Measurements from ENCODE around the gene SPPL3. TPM values are rescaled to one million over a fixed set of nuclear protein-coding genes. Genes with fewer than 3 reads are reported as not detected.
A peak's percentile ranks its signal among the peaks of the same experiment; 100 is the strongest.

SPPL3 gene
- total and polyA plus RNA-seq, 12 donors: 9.7 to 45.0 (median 35.7) TPM

DNA sequence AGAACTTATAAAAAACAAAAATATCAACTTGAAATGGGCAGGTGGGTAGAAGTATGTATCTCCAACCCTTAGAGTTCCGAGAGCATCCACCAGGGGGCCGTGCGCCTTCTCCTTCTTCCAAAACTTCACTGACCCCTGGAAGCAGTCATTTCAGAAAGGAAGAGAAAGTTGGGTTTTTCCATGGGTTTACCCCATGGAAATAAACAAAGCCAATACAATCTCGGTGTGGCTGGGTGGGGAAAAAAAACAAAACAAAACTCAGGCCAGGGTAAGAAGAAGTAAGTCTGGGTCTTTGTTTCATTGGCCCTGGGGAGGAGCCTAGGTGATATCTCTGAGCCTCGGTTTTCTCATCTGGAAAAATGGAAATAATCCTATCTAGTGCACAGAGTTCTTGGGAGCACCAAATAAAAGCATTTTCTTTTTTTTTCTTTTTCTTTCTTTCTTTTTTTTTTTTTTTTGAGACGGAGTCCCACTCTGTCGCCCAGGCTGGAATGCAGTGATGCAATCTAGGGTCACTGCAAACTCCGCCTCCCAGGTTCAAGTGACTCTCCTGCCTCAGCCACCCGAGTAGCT, 40.6 kb upstream of the SPPL3 start:
- H3K9me3 ChIP-seq: no peaks in the 10 kb centered on the region
- H3K36me3 ChIP-seq: no peaks in the 10 kb centered on the region
- TF ChIP-seq, protein P1, sequence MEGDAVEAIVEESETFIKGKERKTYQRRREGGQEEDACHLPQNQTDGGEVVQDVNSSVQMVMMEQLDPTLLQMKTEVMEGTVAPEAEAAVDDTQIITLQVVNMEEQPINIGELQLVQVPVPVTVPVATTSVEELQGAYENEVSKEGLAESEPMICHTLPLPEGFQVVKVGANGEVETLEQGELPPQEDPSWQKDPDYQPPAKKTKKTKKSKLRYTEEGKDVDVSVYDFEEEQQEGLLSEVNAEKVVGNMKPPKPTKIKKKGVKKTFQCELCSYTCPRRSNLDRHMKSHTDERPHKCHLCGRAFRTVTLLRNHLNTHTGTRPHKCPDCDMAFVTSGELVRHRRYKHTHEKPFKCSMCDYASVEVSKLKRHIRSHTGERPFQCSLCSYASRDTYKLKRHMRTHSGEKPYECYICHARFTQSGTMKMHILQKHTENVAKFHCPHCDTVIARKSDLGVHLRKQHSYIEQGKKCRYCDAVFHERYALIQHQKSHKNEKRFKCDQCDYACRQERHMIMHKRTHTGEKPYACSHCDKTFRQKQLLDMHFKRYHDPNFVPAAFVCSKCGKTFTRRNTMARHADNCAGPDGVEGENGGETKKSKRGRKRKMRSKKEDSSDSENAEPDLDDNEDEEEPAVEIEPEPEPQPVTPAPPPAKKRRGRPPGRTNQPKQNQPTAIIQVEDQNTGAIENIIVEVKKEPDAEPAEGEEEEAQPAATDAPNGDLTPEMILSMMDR (IDR thresholded peaks at IDR 0.05): peak; percentile 39 to 81 (median 63)
- intact Hi-C loops (cut with DNase I): loop anchor here in 2 of 10 donors (5.0 to 10.0 kb wide), 2 partner anchors 163 to 170 kb away; no protein-coding TSS in a partner anchor
- 52 to 54% methylated on average over 9 of the region's 9 CpGs for WGBS, 2 donors
- no peak overlapping the region for H3K4me3 ChIP-seq
- peaks cover 0 to 11% (median 0%) of the 10 kb centered on the region in 9 donors for H3K4me1 ChIP-seq
- no peak overlapping the region for H3K27ac ChIP-seq
- H3K27me3 ChIP-seq: peaks cover 0 to 5% (median 0%) of the 10 kb centered on the region in 7 donors
- ATAC-seq: peak in 3 of 8 donors; percentile 47 to 53 (median 52)
- DNase-seq: peak; percentile 44 to 50

DNA sequence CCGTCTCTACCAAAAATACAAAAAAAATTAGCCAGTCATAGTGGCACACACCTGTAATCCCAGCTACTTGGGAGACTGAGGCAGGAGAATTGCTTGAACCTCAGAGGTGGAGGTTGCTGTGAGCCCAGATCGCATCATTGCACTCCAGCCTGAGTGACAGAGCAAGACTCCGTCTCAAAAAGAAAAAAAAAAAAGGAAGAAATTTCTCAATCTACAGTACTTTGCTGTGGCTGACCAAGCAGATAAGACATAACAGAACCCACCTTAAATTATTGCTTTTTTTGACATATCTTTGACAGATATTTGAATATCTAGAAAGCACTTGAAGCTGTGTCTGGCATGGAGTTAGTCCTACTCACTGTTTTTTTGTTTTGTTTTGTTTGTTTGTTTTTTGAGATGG, 39.3 kb upstream of the SPPL3 start:
- WGBS, 2 donors: 86% methylated on average over 3 of the region's 3 CpGs

DNA sequence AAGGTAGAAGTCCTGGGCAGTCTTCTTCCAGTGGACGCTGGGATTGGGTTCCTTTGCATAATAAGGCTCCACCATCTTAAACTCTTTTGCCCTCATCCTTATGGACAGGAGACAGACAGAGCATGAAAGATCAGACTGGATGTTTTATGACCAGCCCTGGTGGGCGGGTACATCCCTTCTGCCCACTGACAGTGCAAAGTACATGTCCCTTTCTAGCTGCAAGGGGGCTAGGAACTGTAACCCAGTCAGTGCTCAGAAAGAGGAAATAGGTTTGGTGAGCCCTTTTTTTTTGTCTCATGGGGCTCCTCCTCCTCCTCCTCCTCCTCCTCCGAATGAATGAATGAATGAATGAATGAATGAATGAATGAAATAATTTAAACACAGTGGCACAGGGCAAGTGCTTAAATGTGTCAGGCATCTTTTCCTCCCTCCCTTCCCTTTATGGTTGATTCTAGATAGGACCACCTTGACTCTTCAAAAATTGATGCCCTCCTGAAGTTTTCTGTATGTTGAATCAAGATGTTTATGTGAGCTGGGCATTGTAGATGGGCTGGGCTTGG, 37.8 kb upstream of the SPPL3 start:
- peaks cover 0 to 26% (median 0%) of the 10 kb centered on the region in 7 donors for H3K27me3 ChIP-seq
- no peaks in the 10 kb centered on the region for H3K36me3 ChIP-seq
- ATAC-seq (no peak), DNase-seq (no peak)
- H3K4me1 ChIP-seq: peaks cover 0 to 19% (median 0%) of the 10 kb centered on the region in 9 donors
- no peak overlapping the region for H3K4me3 ChIP-seq
- no peak overlapping the region for H3K27ac ChIP-seq
- H3K9me3 ChIP-seq: no peaks in the 10 kb centered on the region
- WGBS, 2 donors: 56 to 67% methylated on average over 3 of the region's 3 CpGs
- intact Hi-C loops (cut with DNase I): loop anchor here in 2 of 10 donors (5.0 to 10.0 kb wide), 2 partner anchors 165 to 173 kb away; no protein-coding TSS in a partner anchor
- TF ChIP-seq, protein P1 (IDR thresholded peaks at IDR 0.05): no peak

More for the DNA sequence above, 39.3 kb upstream of the SPPL3 start:
- no peak overlapping the region for H3K27ac ChIP-seq
- intact Hi-C loops (cut with DNase I): loop anchor here in 2 of 10 donors (5.0 to 10.0 kb wide), 2 partner anchors 164 to 171 kb away; no protein-coding TSS in a partner anchor
- no peaks in the 10 kb centered on the region for H3K36me3 ChIP-seq
- TF ChIP-seq, protein P1 (IDR thresholded peaks at IDR 0.05): no peak
- peaks cover 0 to 18% (median 0%) of the 10 kb centered on the region in 9 donors for H3K4me1 ChIP-seq
- peaks cover 0 to 12% (median 0%) of the 10 kb centered on the region in 7 donors for H3K27me3 ChIP-seq
- no peak for DNase-seq
- no peaks in the 10 kb centered on the region for H3K9me3 ChIP-seq
- no peak for ATAC-seq
- H3K4me3 ChIP-seq: no peak overlapping the region

DNA sequence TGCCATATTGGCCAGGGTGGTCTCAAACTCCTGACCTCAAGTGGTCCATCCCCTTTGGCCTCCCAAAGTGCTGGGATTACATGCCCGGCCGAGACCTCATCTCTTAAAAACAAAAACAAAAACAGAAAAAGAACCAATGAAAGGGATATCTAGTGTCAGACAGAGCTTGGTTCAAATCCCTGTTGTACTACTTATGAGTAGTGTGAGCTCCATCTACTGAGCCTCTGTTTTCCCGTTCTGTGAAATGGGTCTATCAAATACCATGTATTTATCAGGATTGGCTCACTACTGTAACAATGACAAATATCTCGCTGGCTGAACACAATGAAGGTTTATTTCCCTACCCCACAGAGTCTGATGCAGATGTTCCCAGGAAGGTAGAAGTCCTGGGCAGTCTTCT, 37.3 kb upstream of the SPPL3 start:
- peaks cover 0 to 26% (median 0%) of the 10 kb centered on the region in 7 donors for H3K27me3 ChIP-seq
- H3K27ac ChIP-seq: no peak overlapping the region
- H3K4me3 ChIP-seq: no peak overlapping the region
- no peaks in the 10 kb centered on the region for H3K9me3 ChIP-seq
- ATAC-seq (no peak), DNase-seq (no peak)
- 94% methylated on average over 4 of the region's 4 CpGs for WGBS, 2 donors
- no peaks in the 10 kb centered on the region for H3K36me3 ChIP-seq
- peaks cover 0 to 24% (median 0%) of the 10 kb centered on the region in 9 donors for H3K4me1 ChIP-seq
- intact Hi-C loops (cut with DNase I): loop anchor here in 2 of 10 donors (5.0 to 10.0 kb wide), 2 partner anchors 166 to 173 kb away; no protein-coding TSS in a partner anchor
- TF ChIP-seq, protein P1 (IDR thresholded peaks at IDR 0.05): no peak
